Stimulated activated CD8-positive, alpha-beta memory T cell treated with anti-CD3 and anti-CD28 coated beads, Interleukin-12 subunit alpha, Interleukin-12 subunit beta, amount 100 ng/mL, for 24 hours (primary cell): ENCODE data around the gene IL26.

ENCODE experiments used
- DNase-seq: peaks from one replicate; pipeline ENCODE4 v3.0.0-alpha.2; 2020; ENCODE audit errors: extremely low read depth

Gene IL26, protein sequence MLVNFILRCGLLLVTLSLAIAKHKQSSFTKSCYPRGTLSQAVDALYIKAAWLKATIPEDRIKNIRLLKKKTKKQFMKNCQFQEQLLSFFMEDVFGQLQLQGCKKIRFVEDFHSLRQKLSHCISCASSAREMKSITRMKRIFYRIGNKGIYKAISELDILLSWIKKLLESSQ

DNA sequence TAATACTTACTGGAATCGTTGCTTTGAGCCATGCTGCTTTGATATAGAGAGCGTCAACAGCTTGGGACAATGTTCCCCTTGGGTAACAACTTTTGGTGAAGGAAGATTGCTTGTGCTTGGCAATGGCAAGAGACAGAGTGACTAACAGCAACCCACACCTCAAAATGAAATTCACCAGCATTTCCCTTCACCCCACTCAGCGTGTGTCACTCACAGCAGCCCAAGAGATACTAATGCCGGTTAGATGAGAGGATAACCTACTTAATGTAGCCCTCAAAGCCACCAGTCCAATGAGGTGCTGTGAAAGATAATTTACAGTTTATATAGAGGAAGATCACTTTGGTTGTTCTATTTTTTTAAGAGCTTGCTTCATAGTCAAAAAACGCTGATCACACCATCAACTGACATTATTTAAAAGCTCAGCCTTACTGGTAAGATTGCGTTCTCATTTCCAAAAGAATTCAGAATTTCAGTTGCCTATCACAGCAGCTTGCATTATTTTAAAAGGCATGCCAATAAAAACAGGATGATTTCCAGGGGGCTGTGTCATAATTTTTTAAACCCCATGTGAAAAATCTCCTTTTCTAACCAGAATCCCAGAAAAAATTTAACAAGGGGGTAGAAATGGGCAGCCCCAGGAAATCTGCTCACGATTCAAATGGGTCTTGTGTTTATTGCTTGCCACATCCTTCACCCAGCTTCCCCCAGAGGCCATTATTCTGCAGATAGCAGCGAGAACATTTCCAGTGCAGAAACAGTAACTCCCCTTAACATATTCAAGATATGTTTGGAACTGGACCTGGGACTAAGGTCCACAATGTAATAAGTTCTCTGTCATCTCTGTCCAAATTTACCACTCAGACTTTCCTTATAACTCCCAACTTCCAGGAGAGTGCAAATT, at the start of gene IL26:
TSS of gene IL26 (minus strand) at position 235 of the 901 bp plus-strand sequence. CDS start at position 181, 54 bp downstream.
- no peak for DNase-seq

DNA sequence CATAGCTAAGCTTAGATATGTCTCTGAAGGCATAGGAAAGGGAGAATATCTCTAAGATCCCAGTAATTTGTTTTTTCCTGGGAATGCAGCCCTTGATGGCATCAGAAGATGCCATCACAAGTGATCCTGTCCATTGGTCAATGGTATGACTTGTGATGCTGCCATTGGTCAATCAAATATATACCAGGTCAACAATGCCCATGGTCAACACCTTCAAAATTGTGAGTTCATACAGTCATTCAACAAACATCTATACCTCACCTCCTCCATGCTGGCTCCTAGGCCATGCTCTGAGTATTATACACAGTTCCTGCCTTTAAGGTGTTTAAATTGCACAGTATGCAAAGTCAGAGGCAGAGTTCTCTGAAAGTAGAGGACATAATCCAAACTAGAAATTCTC, 47.1 kb upstream of the IL26 start:
- DNase-seq = no peak

DNA sequence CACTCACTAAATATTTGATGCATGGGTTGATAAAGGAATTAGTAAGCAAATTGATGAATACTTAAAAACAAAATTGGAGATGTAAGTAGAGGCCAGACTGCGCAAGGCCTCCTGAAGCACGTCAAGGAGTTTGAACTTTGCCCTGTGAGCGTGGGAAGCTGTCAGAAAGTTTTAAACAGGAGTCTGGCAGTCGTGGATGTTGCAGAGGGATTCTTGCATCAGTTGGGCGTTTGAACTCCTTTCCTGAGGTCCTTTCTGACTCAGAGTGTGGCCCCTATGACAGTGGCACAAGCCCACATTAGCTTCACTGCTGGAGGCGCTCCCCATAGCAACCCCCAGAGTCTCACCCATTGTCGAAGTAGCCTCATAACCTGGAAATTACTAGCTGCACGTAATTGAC, 45.7 kb upstream of the IL26 start:
- DNase-seq = no peak

DNA sequence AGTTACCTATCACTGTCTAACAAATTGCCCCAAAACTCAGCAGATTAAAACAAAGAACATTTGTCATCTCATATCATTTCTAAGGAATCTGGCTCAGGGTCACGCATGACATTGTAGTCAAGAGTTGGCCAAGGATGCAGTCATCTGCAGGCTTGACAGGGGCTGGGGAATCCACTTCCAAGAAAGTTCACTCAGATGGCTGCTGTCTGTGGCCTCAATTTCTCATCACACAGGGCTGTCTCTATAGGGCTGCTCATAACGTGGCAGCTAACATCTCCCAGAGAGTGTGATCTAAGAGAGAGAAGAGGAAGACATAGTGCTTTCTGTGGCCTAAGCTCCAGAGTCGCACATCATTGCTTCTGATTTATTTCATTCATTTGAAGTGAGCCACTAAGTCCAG, 44.7 kb upstream of the IL26 start:
- DNase-seq = no peak

DNA sequence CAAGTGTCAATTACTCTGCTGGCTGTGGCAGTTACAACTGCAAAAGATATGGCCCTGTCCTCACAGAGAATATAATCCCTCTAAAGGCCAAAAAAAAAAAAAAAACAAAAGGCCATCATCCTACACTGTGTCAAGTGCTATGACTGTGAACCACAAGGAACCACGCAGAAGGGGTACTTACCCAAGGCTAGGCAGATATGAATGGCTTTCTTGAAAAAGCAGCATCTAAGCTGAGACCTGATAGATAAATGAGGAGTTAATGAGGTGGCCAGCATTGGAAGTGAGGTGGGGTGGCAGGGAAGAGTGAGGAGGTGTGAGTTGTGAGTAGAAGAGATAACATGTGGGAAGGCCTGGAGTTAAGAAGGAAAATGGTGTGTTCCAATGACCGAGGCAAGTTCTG, 44.2 kb upstream of the IL26 start:
- DNase-seq = no peak

DNA sequence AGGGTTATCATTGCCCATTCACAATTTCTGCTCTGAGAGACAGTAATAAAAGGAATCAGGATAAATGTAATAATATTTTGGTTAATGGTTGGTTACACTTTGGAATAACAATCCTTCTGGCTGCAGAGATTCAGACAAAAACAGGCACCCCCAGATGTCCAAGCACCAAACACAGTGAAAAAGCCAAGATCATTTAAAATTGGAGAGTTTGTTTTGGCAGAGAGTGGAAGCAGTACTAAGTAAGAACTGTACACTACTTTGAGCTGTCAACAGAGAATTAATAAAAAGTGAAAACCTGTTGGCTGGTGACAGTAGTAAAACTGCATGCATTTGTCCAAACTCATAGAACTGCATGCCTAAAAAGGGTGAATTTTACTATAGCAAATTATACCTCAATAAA, 43.4 kb upstream of the IL26 start:
- no peak for DNase-seq

DNA sequence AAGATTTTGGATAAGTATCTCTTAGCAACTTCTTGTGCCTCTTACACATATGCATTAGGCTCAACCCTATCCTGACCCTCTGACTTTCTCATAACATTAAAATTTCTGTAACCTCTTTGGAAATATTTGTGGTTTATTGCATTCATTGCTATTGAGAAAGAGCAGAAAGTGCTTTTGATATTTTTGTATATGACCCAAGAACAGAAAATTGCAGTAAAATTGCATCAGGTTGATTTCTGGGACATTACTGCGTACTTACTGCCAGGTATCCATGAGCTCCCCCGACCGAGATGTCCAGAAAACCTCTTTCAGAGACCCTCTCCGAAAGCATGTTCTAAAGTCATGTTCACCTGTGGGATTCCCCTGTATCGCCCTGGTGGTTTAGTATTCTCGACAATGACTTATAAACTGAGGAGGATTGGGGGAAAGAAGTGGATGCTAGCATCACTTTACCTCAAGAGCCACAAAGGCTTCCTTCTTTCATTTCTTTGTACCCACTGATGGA, 42.3 kb upstream of the IL26 start:
- DNase-seq = no peak

DNA sequence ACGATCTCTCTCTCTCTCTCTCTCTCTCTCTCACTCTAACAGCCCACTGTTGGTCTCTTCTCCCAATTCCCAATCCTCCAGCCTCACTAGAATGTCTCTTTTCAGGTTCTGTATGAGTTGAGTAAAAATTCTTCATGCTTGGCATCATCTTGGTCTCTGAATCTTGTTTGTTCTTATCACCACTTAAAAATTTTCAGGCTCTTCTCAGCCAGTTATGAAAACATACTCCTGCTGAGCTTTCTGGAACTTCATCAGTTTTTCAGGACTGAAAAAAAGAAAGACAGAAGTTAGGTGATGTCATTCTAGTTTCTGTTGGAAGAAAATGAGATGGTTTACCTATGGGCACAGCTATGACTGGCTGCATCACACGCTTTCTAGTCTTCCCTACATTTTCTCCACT, 39.2 kb upstream of the IL26 start:
- no peak for DNase-seq

DNA sequence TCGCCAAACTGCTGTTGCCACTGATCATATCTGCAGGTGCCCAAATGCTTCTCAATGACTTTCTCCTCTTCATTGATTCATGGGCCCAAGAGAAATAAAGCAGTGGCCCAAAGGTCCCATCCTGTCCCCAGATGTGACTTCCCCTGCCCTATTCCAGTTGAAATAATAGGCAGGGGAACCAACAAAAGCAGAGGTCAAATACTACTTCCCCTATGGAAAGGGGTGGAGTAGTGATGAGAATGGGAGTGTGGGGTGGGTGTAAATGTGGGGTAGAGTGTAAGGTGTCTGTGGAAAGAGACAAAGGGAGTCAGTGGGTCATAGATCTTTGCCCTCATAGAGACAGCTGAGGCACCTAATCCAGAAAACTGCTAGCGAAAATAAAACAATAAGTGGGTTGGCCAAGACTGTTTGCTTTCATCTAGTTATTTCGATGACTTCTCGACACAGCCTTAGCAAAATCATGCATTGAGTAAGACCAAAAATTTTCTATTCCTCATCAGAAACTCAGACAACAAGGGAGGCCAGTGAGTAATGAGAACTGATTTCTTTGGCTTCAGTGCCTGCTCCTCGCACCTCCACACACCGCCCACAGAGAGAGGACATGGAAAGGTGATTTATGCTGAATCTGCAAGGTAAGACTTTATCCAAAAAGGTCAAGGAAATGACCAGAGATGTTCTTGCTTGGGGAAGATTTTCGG, 38.7 kb upstream of the IL26 start:
- DNase-seq = no peak

DNA sequence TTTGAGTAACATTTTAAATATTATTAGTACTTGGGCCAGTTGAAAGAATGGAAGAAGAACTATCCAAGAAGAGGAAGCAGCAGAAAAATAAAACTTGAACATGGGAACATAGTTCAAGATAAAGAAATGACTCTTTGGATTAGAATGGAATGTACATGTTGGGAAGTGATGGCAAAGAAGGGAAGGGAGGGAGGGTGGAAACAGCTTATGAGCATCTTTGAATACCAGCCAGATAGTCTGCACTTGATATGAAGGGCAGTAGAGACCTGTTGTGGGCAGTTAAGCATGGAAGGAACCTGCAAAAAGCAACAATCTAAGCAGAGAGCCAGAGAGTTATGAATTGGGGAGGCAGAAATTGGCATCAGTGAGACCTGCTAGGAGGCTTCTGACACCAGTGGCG, 37.8 kb upstream of the IL26 start:
- DNase-seq = no peak

DNA sequence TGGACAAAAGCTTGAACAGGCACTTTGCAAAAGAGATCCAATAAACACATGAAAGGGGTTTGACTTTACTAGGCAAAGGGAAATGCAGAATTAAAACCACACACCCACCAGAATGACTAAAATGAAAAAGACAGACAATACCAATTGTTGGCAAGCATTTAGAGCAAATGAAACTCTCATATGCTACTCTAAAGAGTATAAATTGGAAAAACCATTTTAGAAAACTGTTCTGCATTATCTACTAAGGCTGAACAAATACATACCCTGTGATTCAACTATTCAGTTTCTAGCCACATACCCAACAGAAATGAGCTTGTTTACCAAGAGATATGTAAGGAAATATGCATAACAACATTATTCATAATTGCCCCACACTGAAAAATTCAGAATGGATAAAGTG, 36.3 kb upstream of the IL26 start:
- no peak for DNase-seq

DNA sequence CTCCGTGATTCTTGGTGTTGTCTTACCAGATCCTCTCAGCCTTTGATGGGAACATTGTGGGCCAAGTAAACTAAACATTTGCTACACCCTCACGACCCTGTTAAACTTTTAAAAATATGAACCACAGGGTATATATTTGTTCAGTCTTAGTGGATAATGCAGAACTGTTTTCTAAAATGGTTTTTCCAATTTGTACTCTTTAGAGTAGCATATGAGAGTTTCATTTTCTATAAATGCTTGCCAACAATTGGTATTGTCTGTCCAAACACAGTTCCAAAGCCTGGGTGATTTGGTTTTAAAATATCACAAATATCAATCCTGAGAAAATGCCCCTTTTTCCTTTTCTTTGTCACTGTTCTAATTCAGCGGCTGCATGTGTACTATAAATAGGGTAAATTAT, 34.5 kb upstream of the IL26 start:
- DNase-seq = no peak

DNA sequence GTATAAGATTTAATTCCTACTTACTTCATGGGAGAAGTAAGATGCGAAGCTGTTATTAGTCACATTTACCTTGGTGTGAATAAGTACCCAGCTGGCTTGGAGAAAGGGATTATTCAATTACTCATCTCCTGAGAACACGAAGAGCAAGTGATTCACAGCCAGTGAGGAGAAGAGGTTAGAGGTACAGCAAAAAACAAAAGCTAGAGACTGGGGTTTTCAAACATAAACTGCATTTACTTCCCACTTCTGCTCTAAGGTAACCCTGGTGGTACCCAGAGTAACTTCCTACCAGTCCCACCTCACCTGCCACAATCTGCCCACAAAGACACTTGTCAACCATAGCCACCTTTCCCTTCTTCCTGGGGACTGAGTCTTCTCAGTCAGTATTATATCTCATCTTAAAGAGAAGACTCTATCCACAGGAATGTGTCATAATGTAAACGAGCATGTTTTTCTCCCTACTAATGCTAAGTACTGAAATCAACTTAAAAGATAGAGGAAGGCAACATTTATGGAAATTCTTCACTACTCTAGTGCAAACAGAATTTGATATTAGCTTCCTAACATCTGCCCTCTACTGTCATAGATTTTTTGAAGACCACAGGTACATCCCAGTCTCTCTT, 33.8 kb upstream of the IL26 start:
- DNase-seq = no peak

DNA sequence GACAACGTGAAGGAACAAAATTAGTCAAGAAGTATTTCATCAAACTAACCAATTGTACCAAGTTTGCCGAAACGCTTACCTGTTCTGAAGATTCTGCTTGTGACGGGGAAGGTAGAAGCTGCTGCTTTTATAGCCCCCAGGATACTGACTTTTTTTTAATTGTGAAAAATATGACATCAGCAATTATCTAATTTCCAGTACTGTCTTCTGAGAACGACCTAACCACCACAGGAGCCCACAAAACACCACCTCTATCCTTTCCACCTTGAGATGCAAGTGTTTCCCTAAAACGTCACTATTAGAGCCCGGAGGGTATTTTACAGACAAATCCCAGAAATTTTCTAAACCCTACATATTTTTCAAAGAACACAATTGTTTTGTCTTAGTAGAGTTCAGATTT, 27.9 kb upstream of the IL26 start, which contains the start of gene IL22:
TSS of gene IL22 (minus strand) at position 101 of the 400 bp plus-strand sequence. CDS start 156 bp downstream, outside the sequence.
- no peak for DNase-seq

DNA sequence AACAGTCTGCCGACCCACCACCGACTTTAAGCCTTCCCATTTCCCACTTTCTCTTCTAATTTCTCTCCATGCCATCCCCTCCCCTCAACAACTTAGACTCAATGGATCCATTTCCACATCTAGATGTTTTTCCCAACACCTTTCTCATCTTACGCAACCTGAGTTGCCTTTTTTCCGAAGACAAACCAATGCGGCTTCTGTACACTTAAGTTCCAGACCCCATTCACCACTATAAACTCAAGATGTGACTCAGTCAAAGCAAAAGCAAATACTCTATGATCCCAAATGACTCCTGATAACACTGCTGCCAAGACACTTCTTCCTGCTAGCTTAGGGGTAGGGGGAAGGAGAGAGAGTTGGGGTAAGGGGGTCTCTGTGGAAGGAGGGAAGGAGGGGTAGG, 26.5 kb upstream of the IL26 start:
- no peak for DNase-seq

DNA sequence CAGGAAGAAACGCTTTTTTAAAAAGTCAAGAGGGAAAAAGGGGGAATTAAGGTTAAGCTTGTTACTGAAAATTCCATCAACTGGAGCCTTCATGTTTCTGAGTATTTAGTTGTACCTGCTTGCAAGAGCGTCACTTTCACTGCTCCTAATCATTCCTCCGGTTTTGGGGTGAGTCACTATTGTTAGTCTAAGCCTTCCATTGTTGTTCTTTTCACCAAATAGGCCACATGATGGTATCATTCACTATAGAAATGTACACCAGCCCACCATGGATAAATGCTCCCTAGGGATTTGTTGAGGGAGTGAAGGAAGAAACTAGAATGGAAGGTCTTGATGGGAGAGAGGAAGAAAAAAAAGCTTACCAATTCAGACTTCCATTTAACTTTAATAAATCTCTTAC, 24.8 kb upstream of the IL26 start:
- no peak for DNase-seq

DNA sequence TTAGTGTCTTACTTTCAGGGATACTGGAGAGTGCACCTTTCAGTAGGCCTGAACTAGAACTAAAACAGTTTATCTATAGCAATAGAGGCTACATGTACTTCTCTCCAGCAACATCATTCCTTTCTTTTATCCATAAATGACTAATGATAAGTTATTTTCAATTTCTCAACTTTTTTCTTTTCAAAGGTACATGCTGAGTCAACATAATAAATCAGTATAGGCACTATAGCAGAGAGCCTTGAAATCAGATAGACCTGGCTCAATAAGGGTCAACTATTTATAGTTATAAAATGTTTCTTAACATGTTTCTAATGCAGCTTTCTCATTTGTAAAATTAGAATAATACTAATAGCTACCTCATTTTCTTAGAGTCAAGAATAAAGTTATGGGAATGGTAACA, 22.2 kb upstream of the IL26 start:
- no peak for DNase-seq

DNA sequence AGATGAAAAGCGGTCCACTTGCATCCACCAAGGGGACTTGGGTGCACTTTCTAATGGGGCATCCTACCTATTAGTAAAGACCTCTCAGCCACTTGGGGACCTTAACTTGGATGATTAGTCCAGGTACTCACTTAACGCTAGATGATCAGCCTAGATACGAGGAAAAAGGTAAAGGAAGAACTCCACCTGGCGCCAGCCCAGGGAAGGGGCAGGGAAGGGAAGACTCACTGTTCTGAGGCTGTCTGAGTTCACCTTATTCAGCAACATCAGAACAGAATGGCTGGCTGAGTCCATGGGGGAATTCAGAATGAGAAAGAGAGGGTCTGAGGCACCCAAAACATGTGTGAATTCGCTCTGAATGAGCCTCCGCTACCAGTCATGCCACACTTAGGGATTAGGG, 20.7 kb upstream of the IL26 start:
- no peak for DNase-seq

DNA sequence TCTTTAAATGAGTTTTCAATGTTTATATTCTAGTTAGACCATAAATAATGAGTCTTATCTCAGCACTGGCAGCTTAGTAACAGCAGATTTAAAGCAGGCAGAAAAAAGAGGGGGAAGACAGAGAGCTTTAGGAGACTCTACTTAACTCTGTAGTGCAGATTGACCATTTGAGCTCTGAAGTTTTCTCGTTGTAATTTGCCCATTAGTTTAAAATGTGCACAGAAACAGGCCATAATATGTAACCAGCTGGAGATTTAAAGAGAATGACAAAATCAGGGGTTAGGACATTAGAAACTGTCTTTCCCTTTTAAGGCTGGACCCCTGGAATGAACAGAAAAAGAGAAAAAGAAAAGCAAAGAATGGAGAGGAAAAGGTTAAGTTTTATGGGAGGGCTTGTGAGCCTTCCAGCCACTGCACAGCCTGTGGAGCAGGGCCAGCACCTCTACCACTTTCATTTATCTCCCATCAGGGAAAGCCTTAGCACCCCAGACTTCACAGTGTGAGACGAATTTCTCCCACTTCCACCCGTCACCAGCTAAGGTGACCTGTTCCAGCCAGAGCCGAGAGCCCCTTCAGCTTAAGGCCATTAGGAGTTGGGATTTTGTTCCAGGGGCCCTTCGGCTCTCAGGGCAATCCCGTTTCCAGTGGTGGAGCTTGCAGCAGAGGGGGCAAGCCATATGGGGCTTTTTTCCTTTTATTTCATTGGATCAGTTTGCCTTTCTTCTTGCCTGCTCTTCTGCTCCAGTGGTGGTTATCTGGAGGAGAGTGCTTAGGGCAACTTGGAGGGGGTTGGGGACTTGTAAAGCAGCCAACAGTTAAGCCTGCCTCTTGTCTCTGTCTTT, 19.8 kb upstream of the IL26 start:
- DNase-seq = no peak

DNA sequence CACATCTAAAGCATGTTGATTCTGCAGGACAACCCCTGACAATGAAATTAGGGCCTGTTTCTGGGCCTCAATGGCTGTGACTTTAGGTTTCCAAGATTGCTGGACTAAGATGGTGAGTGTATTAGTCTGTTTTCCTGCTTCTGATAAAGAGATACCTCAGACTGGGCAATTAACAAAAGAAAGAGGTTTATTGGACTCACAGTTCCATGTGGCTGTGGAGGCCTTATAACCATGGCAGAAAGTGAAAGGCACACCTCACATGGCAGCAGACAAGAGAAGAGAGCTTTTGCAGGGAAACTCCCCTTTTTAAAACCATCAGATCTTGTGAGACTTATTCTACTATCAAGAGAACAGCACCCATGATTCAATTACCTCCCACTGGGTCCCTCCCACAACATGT, 17.2 kb upstream of the IL26 start:
- no peak for DNase-seq

DNA sequence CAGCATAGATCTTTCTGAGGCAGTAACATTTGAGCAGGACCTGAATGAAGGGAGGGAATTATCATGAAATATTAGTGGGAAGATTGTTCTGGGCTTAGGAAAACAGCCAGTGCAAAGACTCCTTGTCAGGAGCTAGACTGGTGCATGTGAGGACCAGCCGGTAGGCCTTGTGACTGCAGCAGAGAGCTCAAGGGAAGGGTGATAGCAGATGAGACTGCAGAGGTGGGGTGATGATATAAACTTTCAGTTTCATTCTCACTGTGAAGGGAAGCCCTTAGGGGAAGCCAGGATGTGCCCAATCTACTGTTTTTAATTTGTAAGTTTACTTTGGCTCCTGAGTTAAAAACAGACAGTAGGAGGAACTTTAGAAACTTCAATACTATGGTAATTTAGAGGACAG, 15.4 kb upstream of the IL26 start:
- DNase-seq = no peak
